ENCODE measurements around the gene RUNX3.
"Not testable (repeated sequence)": the region's sequence is repeated elsewhere in the genome, so short reads cannot be mapped to it uniquely, and the experiment has no call there.

RUNX3 gene

GRCh38 chr1:24930260-24931145, at the start of gene RUNX3:
Gene RUNX3, minus strand, starts transcription at chr1:24930276. Its CDS starts 408 bp downstream, at chr1:24929868.
- no peak within 1 kb of the TSS for H3K27ac ChIP-seq
- no peak for DNase-seq (ENCODE audit: low read depth, low spot score)

GRCh38 chr1:24979232-24979631, 49.2 kb upstream of the RUNX3 start:
- not testable (repeated sequence) for DNase-seq (ENCODE audit: low read depth, low spot score); H3K27ac ChIP-seq

DNA sequence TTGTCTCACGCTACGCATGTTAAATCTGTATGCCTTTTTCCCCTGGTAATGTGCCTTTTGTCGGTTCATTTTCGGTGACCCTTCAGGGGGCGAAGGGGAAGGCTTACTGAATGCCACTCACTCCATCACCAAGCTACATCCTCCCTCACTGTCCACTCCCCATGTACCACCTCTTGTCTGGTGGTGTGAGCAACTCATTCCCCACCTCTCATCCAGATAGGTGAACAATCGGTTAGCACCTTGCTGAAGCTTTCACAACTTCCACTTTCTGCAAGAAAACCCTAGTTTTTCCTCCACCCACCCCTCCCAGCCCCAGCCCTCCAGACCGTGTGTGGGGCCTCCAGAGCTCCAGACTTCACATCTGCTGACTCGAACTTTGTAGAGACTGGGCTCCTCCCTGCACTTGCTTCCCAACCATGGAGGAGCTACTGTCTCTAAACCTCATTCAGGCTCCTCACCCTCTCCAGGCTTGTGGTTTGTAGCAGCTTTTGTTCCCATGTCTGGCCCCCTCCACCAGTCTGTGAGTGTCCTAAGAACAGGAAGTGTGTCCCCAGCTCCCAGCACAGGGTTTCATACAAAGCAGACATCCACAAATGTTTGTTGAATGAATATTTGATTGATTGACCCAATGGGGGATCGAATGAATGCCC, 48.4 kb upstream of the RUNX3 start:
- DNase-seq (ENCODE audit: low read depth, low spot score): no peak
- no peak overlapping the region for H3K27ac ChIP-seq

DNA sequence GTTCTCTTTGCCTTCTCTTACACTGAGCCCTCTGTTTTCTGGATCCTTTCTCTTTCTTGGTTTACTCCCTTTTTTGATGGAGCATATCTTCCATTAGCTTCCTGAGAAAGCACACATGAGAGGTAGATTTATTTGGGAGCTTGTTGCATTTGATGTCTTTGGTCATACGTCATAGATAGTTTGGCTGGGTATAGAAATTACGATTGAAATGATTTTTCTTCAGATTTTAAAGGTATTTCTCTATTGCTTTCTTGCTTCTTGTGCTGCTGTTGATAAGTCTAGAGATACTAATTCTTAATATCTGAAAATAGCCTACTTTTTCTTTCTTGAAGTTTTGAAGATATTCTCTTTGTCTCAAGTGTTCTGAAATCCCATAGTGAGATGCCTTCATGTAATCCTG, 45.3 kb upstream of the RUNX3 start:
- H3K27ac ChIP-seq: no peak overlapping the region
- no peak for DNase-seq (ENCODE audit: low read depth, low spot score)

DNA sequence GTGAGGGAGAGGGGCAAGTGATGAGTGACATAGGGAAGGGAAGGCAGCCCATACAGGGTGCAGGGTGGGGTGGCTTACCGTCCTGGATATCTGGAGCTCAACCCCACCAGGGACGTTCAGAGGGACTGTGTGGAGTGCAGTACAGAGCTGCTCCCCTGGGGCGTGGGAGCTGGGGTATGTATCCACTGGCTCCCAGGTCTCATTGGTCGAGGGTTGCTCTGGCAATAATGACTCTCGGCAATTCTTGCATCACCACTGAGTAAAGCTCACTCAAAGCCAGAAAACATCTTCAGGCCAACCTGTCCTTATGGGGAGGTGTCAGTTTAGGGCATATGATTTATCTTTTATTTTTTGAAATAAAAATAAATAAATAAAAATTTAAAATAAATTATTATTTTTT, 43.2 kb upstream of the RUNX3 start:
- no peak overlapping the region for H3K27ac ChIP-seq
- DNase-seq (ENCODE audit: low read depth, low spot score): no peak

GRCh38 chr1:24972915-24973242, 42.8 kb upstream of the RUNX3 start:
- no peak overlapping the region for H3K27ac ChIP-seq
- no peak for DNase-seq (ENCODE audit: low read depth, low spot score)

- H3K27ac ChIP-seq: no peak overlapping the region
- no peak for DNase-seq (ENCODE audit: low read depth, low spot score)
Measured at GRCh38 chr1:24972221-24972914, 42.3 kb upstream of the RUNX3 start.

- H3K27ac ChIP-seq: no peak overlapping the region
- DNase-seq (ENCODE audit: low read depth, low spot score): no peak
Measured at GRCh38 chr1:24970926-24971875, 41.1 kb upstream of the RUNX3 start.

DNA sequence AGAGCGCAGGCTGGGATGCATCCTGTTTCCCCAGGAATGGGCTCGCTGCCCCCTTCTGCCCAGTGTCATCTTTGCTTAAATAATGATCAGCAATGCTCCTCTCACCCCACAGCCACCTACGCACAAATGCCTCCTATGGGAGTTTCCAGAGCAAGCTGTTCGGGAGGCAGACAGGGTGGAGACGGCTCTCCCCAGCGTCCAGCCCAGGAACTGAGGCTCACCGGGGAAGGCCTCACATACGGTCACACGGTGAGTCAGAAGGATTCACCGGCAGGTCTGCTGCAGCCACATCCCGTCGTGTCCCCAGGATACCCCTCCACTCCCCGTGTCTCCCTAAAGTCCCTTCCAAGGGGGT, 40.3 kb upstream of the RUNX3 start:
- no peak for DNase-seq (ENCODE audit: low read depth, low spot score)
- no peak overlapping the region for H3K27ac ChIP-seq

- DNase-seq (ENCODE audit: low read depth, low spot score): no peak
- H3K27ac ChIP-seq: peak overlapping the region; percentile 36
Measured at GRCh38 chr1:24969596-24970398, 39.7 kb upstream of the RUNX3 start.

DNA sequence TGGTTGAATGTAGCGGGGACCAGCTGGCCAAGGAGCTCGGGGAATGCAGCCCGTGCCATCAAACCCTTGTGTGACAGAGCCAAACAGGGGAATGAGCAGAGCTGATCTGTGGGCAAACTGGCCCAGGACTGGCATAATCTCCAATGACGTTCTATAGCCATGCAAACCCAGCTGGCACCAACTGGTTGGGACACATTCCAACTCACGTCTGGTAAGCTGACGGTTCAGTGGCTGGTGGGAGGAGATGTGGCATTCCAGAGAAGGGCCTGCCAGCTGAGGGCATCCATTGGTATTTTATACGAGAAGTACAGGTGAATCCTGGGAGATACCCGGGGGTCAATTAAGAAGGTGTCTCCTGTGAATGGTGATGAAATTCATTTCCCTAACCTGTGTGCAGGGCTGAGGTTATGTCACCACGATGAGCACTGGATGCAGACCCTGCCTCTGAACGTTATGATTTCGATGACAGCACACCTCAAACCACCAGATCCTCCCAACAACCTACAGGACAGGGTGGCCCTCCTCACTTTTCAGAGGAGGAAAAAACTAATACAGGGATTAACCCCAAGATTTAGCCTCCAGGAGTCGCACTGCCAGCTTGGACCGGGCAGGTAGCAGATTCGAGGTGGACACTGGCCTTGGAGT, 39.0 kb upstream of the RUNX3 start:
- DNase-seq (ENCODE audit: low read depth, low spot score): no peak
- H3K27ac ChIP-seq: peak overlapping the region; percentile 36

- H3K27ac ChIP-seq: no peak overlapping the region
- no peak for DNase-seq (ENCODE audit: low read depth, low spot score)
Measured at GRCh38 chr1:24967962-24968361, 37.9 kb upstream of the RUNX3 start.

- no peak overlapping the region for H3K27ac ChIP-seq
- no peak for DNase-seq (ENCODE audit: low read depth, low spot score)
Measured at GRCh38 chr1:24967555-24967954, 37.5 kb upstream of the RUNX3 start.

DNA sequence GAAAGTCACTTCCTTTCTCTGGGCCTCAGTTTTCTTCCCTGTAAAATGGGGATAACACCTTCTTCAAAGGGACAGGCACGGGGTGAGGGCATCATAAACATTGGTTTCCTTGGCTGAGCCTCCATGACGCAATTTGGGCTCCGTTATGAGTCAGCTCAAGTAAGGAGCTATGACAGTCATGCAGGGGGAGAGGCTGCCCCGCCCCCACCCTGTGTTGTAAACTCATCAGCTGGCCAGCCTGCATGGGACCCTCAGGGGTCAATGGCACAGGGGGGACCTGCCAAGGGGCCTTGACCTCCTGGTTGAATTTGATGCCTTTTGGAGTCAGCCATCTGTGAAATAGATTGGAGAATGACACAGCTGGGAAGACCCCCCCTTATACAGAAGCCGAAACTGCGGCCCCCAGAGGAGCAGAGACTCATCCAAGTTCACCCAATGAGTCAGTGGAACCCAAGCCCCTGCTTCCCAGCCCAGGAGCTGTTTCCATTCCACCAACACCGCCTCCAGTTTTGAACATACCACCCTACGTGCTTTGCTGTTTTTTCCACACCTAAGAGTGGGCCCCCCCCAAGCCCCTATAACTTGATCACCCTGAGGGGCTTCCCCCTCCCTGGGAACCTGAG, 36.8 kb upstream of the RUNX3 start:
- DNase-seq (ENCODE audit: low read depth, low spot score): no peak
- H3K27ac ChIP-seq: no peak overlapping the region

- no peak overlapping the region for H3K27ac ChIP-seq
- DNase-seq (ENCODE audit: low read depth, low spot score): no peak
Measured at GRCh38 chr1:24966121-24966723, 36.1 kb upstream of the RUNX3 start.

- no peak for DNase-seq (ENCODE audit: low read depth, low spot score)
- no peak overlapping the region for H3K27ac ChIP-seq
Measured at GRCh38 chr1:24965571-24965930, 35.5 kb upstream of the RUNX3 start.

- no peak for DNase-seq (ENCODE audit: low read depth, low spot score)
- no peak overlapping the region for H3K27ac ChIP-seq
Measured at GRCh38 chr1:24964811-24965570, 34.9 kb upstream of the RUNX3 start.

All from epithelial cell of prostate (primary cell).